ENCODE measurements around the gene HOXC4.

HOXC4 gene

DNA sequence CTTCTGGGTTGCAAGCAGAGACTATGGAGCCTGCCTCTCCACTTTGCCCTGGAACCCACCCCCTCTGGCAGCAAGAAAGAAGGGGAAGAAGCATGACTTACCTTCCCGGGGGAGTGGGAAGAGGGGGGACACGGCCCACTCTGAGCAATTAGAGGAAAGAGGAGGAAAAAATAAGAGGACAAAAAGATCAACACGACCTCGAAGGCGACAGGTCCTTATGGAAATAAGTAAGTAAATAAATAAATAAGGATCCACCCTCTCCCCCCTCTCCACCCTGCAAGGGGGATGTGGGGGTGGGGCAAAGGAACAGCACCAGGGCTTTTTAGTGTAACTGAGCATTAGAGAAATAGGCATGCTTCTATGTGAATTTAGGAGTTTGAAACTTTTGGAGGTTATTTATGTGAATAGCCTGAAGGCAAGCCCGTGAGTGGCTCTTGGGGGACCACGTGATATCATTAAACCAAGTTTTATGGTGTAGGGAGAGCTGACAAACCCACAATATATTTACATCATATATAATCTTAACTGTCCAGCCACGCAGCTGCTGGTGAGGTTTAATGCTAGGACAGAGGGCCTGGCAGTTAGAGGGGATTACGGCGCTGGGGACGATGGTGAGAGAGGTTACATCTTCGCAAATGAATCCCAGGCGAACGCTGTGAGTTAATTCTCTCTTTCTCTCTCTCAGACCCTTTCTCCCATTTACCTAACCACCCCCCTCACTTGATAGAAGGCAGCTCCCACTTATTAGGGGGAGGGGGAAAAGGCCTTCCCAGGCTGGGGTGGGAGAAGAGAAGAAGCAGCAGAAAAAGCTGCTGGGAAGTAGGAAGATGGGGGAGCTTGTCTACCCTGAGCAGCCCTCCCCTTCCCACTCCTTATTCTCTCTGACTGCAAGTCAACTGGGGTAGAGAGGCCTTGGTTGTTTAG, 16.0 kb upstream of the HOXC4 start:
- TF ChIP-seq GATA2 (IDR thresholded peaks at IDR 0.05; ENCODE audit: low read depth, low read length) (no peak), GATA3 (IDR thresholded peaks at IDR 0.05; ENCODE audit: low read depth, low read length) (no peak)

- TF ChIP-seq GATA2 (IDR thresholded peaks at IDR 0.05; ENCODE audit: low read depth, low read length) = no peak
- no peak for TF ChIP-seq GATA3 (IDR thresholded peaks at IDR 0.05; ENCODE audit: low read depth, low read length)
These were observed 15.3 kb upstream of the HOXC4 start for GRCh38 chr12:54038284-54038870.

DNA sequence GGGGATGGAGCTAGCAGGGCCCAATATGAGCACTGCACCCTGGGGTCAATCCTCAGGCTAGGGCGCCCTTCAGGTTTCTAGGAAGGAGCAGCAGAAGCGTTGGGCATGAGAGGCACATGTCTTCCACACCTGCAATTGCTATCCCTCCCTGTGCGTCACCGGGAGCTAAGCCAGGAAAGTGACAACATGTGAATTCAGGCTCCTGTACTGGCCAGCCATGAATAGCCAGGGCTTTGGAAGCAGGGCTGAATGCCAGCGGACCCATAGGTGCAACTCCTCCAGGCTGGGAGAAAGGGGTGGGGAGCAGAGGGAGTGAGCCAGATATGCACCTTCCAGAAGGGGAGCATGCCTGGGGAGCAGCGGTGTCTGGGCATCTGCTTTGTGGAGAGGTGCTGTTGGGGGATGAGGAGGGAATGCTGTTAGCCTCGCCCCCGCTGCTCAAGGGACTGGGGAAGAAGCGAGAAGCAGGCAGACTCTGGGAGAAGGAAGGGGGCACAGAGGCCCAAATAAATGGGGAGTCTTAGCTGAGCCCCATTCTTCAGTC, 14.7 kb upstream of the HOXC4 start:
- TF ChIP-seq GATA3 (IDR thresholded peaks at IDR 0.05; ENCODE audit: low read depth, low read length) = no peak

DNA sequence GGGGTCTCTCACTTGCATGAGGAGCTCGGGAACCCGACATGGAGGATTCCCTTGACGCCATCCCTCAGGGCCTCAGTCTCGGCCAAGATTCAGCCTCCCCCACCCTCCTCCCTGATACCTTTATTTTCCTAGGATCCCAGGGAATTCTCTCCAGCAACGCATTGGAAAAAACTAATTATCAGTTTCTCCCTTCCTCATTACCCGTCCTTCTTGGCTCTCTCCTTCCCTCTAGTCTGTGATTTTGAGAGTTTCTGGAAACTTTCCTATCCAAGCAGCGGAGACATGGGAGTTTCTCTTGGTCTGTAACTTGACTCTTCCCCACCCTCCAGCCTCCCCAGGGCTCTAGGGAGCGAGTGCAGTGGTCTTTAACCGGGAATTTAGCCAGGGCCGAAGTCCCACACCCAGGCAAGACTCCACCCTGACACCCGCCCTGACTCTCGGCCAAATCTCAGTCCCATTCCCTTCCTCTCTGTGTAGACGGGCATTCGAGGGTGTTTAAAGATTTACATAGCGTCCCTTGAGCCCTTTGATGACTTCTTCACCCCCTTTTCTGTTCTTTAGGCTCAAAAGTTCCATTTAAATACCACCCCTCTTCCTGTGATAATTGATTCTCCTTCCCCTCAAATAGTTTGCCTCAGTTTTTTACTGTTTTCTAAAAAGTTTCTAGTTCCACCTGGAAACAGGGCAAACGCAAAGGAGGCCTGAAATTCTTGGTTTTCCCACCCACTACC, 14.1 kb upstream of the HOXC4 start:
- TF ChIP-seq GATA3 (IDR thresholded peaks at IDR 0.05; ENCODE audit: low read depth, low read length) (no peak), GATA2 (IDR thresholded peaks at IDR 0.05; ENCODE audit: low read depth, low read length) (no peak)

DNA sequence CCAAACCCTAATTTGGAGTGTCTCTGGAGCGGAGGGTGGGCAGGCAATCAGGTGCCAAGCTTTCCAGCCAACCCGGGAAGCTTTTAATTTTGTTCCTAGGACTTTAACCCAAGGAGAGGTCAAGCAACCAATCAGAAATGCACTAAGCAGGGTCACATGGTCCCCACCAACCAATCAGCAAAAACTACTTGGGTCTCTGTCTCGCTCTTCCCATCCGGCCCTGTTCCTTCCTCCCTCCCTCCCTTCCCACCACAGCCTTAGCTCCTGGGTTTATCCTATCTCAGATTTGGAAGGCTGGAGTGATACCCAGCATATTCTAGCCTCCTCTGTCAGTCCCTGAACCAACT, 13.5 kb upstream of the HOXC4 start:
- TF ChIP-seq GATA2 (IDR thresholded peaks at IDR 0.05; ENCODE audit: low read depth, low read length) (no peak), GATA3 (IDR thresholded peaks at IDR 0.05; ENCODE audit: low read depth, low read length) (no peak)

GRCh38 chr12:54040648-54041047, 13.0 kb upstream of the HOXC4 start:
- TF ChIP-seq GATA3 (IDR thresholded peaks at IDR 0.05; ENCODE audit: low read depth, low read length) (no peak), GATA2 (IDR thresholded peaks at IDR 0.05; ENCODE audit: low read depth, low read length) (no peak)

DNA sequence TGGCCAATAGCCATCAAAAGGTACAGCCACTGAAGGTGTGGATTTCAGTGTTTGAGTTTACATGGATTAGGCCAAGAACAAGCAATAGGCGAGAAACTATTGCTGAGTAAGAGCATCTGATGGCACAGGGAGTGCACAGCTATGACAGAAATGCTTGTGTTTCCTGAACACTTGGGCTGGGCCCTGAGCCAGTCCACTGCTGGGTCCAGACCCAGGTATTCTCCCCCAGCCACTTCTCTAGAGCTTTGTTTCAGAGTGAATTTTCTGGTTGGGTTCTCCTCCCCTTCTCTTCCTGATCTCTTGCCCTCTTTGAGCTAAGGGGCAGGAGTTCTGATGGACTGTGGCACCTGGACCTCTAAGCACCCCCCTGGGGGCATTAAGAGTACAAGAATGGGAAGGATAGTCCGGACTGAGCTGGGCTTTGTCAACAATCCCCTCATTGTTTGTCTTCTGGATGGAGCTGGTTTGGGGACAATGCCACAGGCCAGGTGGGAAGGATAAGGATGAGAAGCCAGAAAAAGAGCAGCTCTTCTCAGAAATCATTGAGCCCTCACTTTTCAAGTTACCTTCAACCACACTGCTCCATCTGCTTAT, 12.4 kb upstream of the HOXC4 start:
- TF ChIP-seq GATA3 (IDR thresholded peaks at IDR 0.05; ENCODE audit: low read depth, low read length) (no peak), GATA2 (IDR thresholded peaks at IDR 0.05; ENCODE audit: low read depth, low read length) (no peak)

GRCh38 chr12:54042970-54043853, 10.4 kb upstream of the HOXC4 start:
- TF ChIP-seq GATA2 (IDR thresholded peaks at IDR 0.05; ENCODE audit: low read depth, low read length) = no peak
- TF ChIP-seq GATA3 (IDR thresholded peaks at IDR 0.05; ENCODE audit: low read depth, low read length) = no peak

DNA sequence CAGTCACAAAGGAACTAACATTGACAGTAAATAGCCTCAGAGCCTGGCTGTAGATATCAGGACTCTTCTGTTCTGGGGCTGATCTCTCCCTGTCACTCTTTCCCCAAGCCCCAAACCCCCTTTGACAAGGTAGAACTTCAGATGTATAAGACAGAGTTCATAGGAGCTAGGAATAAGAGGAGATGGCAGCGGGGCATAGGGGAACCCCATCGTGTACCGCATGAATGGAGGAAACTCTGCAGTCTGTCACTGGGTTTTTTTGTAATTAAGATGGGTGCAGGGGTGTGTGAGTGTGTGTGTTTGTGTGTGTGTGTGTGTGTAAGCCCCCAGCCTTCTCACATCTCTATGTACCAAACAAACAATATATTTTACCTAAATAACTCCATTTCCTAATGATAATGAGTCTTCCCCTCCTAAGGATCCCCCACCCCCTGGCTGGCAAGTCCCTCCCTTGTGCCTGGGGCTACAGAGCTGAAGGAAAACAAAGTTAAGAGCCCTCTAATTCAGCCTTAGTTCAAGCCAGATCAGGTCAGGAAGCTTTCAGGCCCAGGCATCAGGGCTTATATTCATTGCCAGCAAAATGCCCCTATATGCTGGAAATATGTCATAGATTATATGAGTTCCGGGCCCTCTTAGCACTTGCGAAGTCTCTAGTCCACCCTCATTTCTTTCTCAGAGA, 9.1 kb upstream of the HOXC4 start:
- TF ChIP-seq GATA3 (IDR thresholded peaks at IDR 0.05; ENCODE audit: low read depth, low read length) = no peak
- TF ChIP-seq GATA2 (IDR thresholded peaks at IDR 0.05; ENCODE audit: low read depth, low read length) = no peak

- TF ChIP-seq GATA2 (IDR thresholded peaks at IDR 0.05; ENCODE audit: low read depth, low read length) = no peak
- TF ChIP-seq GATA3 (IDR thresholded peaks at IDR 0.05; ENCODE audit: low read depth, low read length) = no peak
These were observed 8.2 kb upstream of the HOXC4 start for GRCh38 chr12:54045401-54045800.

GRCh38 chr12:54045868-54046521, 7.6 kb upstream of the HOXC4 start:
- TF ChIP-seq GATA3 (IDR thresholded peaks at IDR 0.05; ENCODE audit: low read depth, low read length) (no peak), GATA2 (IDR thresholded peaks at IDR 0.05; ENCODE audit: low read depth, low read length) (no peak)

GRCh38 chr12:54046809-54047159, 6.9 kb upstream of the HOXC4 start:
- no peak for TF ChIP-seq GATA3 (IDR thresholded peaks at IDR 0.05; ENCODE audit: low read depth, low read length)
- TF ChIP-seq GATA2 (IDR thresholded peaks at IDR 0.05; ENCODE audit: low read depth, low read length) = no peak
